ENCODE data around the gene RUSC1. TPM values are rescaled to one million over a fixed set of nuclear protein-coding genes. Genes with fewer than 3 reads are reported as not detected.

RUSC1 gene
- total and polyA plus RNA-seq, 2 of the 8 experiments (the other 6 are each of a cell fraction or from before 2014, with no cell fraction given) = 54.6 to 90.4 TPM

- no peak for TF ChIP-seq CHD7 (IDR thresholded peaks at IDR 0.05; ENCODE audit: insufficient replicate concordance, low read length)
Observed at GRCh38 chr1:155320252-155320651, 442 bp upstream of the RUSC1 start (continued).
